ENCODE data around the gene TREM2. TPM values are rescaled to one million over a fixed set of nuclear protein-coding genes. Genes with fewer than 3 reads are reported as not detected.
A peak's percentile ranks its signal among the peaks of the same experiment; 100 is the strongest.

The TREM2 gene
- total RNA-seq, 1 donor, result not detected

DNA sequence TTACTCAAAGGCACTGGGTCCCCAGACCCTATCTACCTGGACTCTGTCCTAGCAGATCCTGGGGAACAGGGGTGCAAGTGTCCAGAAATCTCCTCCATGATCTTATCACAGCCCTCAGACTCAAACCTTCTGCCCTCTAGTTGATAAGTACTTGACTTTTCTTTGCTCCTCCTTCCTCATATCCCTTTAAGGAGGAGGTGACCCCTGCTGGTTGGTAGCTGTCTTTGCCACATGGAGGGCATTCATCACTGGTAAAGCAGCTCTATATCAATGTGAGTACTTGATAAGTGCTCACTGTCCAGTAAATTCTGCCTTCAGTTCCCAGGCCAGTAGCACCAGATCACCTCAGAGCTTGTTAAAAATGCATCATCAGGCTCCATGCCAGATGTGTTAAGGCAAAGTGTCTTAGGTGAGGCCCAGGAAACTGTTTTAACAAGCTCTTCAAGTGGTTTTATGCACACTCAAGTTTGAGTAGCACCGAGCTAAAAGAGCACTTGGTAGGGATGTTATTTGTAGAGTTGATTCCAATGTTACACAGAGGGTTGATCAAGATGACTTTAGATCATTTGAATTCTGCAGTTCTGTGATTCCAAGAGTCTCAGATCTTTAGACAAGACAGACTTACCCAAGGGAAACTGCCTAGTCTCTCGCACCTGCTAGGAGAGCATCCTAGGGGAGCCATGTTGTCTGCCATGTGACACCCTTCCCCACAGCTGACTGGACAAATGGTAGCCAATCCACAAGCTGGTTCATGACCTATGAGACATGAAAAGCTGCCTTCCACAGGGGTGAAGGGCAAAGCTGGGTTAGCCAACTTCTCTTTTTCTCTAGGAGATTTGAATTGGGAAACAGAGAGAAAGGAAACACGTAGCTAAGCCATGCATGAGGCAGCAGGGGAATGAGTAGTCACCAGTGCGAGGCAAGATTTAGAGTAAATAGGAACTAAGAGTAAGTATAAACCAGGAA is 19.4 kb upstream of the TREM2 start:
- no peak overlapping the region for H3K4me3 ChIP-seq (ENCODE audit: low read depth, low read length)
- peak; percentile 62 for DNase-seq (ENCODE audit: low read depth)
- TF ChIP-seq, protein P1, sequence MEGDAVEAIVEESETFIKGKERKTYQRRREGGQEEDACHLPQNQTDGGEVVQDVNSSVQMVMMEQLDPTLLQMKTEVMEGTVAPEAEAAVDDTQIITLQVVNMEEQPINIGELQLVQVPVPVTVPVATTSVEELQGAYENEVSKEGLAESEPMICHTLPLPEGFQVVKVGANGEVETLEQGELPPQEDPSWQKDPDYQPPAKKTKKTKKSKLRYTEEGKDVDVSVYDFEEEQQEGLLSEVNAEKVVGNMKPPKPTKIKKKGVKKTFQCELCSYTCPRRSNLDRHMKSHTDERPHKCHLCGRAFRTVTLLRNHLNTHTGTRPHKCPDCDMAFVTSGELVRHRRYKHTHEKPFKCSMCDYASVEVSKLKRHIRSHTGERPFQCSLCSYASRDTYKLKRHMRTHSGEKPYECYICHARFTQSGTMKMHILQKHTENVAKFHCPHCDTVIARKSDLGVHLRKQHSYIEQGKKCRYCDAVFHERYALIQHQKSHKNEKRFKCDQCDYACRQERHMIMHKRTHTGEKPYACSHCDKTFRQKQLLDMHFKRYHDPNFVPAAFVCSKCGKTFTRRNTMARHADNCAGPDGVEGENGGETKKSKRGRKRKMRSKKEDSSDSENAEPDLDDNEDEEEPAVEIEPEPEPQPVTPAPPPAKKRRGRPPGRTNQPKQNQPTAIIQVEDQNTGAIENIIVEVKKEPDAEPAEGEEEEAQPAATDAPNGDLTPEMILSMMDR (IDR thresholded peaks at IDR 0.05; ENCODE audit: insufficient read depth, low read depth, low read length), result peak; percentile 76

DNA sequence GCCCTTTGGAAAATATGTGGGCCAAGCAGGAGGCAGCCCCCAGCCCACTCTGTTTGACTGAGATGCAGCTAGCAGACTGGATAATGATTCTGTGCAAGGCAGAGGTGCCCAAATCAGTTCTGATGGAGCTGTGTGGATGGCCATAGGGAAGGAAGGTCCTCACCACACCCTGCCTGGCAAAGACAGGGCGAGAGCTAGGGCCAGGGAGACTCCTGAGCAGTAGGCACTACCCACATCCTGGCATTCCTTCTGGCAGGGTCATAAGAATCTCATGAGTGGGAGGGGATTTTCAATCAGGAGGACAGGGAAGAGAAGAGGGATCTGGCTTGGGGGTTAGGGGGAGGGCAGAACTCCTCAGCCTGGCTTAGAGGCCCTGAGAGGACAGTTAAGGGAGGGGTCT is 18.6 kb upstream of the TREM2 start:
- no peak overlapping the region for H3K4me3 ChIP-seq (ENCODE audit: low read depth, low read length)
- no peak for DNase-seq (ENCODE audit: low read depth)
- TF ChIP-seq, protein P1 (IDR thresholded peaks at IDR 0.05; ENCODE audit: insufficient read depth, low read depth, low read length), result no peak

DNA sequence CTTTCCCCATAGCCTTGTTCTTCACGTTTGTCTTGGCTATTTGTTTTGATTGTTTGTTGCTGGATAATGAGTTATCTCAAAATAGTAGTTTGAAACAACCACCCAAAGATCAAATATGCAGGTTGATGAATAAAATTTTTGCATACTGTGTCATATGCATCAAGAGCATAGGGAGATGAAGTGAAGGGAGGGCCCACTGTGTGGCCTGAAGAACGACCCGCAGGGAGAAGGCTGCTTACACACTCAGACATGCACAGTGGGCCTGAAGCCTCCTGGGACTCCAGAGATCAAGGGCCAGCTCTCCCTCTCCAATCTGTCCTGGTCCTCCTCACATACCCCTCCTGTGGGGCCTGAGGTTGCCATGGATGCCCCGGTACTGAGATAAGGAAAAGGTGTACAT is 16.2 kb upstream of the TREM2 start:
- TF ChIP-seq, protein P1 (IDR thresholded peaks at IDR 0.05; ENCODE audit: insufficient read depth, low read depth, low read length), result no peak
- no peak for DNase-seq (ENCODE audit: low read depth)

DNA sequence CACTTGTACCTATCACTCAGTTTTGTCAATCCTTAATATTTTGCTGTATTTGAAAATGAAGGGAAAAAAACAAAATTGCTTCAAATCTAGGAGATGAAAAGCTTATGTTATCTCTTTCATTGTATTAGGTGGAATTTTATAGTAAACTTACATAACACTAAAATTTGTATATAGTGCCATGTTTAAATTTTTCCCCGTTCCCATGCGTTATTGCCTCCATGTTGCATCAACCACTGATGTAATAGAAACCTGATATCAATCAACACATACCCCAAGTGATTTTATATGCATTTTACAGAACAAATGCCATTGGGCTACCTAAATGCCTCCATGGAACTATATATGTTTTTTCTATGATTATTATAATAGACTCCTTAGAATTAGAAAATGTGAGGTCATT is 14.8 kb upstream of the TREM2 start:
- TF ChIP-seq, protein P1 (IDR thresholded peaks at IDR 0.05; ENCODE audit: insufficient read depth, low read depth, low read length), result no peak
- DNase-seq (ENCODE audit: low read depth), result no peak

More for the DNA sequence above, 16.2 kb upstream of the TREM2 start:
- no peak overlapping the region for H3K4me3 ChIP-seq (ENCODE audit: low read depth, low read length)

DNA sequence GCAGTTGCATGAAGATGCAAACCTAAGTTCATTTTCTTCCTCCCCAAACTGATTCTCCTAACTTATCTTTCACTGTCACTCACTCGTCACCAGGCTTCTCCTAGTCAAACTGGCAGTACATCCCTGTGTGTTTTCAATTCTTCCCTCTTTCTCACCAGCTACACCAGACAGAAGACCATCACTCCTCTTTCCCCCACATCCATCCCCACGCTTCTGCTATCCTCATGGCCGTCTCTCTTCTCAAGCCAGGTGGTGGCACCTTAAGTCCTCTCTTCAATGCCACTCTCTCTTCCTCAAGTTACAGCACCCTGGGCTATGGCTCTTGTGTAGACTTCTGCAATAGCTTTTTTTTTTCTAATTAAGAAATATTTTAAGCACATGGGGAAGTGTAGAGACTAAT is 14.4 kb upstream of the TREM2 start:
- no peak for DNase-seq (ENCODE audit: low read depth)
- no peak overlapping the region for H3K4me3 ChIP-seq (ENCODE audit: low read depth, low read length)
- TF ChIP-seq, protein P1 (IDR thresholded peaks at IDR 0.05; ENCODE audit: insufficient read depth, low read depth, low read length), result no peak

More for the DNA sequence above, 14.8 kb upstream of the TREM2 start:
- no peak overlapping the region for H3K4me3 ChIP-seq (ENCODE audit: low read depth, low read length)

DNA sequence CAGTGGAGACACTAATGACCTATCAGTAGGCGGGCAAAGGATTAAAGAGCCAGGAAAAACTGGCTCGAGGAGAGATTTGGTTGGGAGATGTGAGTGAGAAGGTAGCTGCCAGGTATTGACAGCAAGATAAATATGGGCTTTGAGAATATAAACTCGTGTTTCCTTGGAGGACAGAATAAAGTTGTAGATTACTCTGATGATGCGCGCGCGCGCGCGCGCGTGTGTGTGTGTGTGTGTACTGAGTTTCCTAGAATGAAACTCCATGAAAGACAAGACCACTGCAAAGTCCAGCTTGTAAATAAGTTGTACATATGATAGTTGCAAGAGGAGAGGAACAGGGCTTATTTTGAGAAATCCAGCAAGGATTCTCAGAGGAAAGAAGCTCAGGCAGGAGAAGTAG is 13.3 kb upstream of the TREM2 start:
- H3K4me3 ChIP-seq (ENCODE audit: low read depth, low read length), result no peak overlapping the region
- no peak for DNase-seq (ENCODE audit: low read depth)

More for the DNA sequence above, 13.3 kb upstream of the TREM2 start:
- TF ChIP-seq, protein P1 (IDR thresholded peaks at IDR 0.05; ENCODE audit: insufficient read depth, low read depth, low read length), result no peak

All from fibroblast of villous mesenchyme (primary cell).